BJ (cell line): Measurements from ENCODE around the gene PALM3. TPM values are rescaled to one million over a fixed set of nuclear protein-coding genes. Genes with fewer than 3 reads are reported as not detected.

Source experiments
- CTCF ChIA-PET: fragments of 350-600 bp; formaldehyde crosslinking; extraction: SDS; loops from one replicate; lab custom pipeline; 2021; ENCODE audit warnings: antibody characterized with exemption, inconsistent platforms; lab: Yijun Ruan, JAX
- POLR2A ChIA-PET: fragments of 300-600 bp; sonication (Branson Sonifier 250); formaldehyde crosslinking; extraction: SDS; loops from one replicate; lab custom pipeline; 2021; ENCODE audit warnings: antibody characterized with exemption; lab: Charles Lee
- DNase-seq: peaks from one replicate; pipeline ENCODE4 v3.0.0-alpha.2; 2011; ENCODE audit warnings: low read depth
- H3K27me3 ChIP-seq: 2 replicates; pipeline ENCODE4 v1.6.0; 2011; ENCODE audit warnings: low read length; ENCODE audit not compliant: control insufficient read depth, insufficient read depth
- H3K36me3 ChIP-seq: 2 replicates; pipeline ENCODE4 v1.5.1; 2011; ENCODE audit warnings: low read length; ENCODE audit not compliant: control insufficient read depth, insufficient read depth
- H3K4me3 ChIP-seq: 2 replicates; pipeline ENCODE4 v1.5.1; 2011; ENCODE audit warnings: low read depth, mild to moderate bottlenecking, control low read depth, low read length
- polyA plus RNA-seq: library from polyadenylated mRNA; depleted of rRNA; stranded (reverse); fragments of >200 nt; gene quantifications from 2 replicates; pipeline ENCODE4 v1.2.3, GENCODE V29; 2011
- TF ChIP-seq, protein P1 (sequence below): IDR thresholded peaks from 2 replicates; pipeline ENCODE4 v1.5.1; 2011; ENCODE audit warnings: low read depth, mild to moderate bottlenecking, control low read depth, inconsistent platforms, low read length, moderate library complexity; ENCODE audit not compliant: insufficient read depth

The PALM3 gene
- polyA plus RNA-seq, 1 experiment, result 0.17 TPM

GRCh38 chr19:14063105-14063504, 1.2 kb upstream of the PALM3 start:
- CTCF ChIA-PET, result interaction anchor here (1.3 to 8.7 kb wide), 2 partner anchors 9 to 32 kb away, joined by 4 to 115 read pairs; partner anchors contain the start of genes IL27RA and MISP3
- TF ChIP-seq, protein P1, sequence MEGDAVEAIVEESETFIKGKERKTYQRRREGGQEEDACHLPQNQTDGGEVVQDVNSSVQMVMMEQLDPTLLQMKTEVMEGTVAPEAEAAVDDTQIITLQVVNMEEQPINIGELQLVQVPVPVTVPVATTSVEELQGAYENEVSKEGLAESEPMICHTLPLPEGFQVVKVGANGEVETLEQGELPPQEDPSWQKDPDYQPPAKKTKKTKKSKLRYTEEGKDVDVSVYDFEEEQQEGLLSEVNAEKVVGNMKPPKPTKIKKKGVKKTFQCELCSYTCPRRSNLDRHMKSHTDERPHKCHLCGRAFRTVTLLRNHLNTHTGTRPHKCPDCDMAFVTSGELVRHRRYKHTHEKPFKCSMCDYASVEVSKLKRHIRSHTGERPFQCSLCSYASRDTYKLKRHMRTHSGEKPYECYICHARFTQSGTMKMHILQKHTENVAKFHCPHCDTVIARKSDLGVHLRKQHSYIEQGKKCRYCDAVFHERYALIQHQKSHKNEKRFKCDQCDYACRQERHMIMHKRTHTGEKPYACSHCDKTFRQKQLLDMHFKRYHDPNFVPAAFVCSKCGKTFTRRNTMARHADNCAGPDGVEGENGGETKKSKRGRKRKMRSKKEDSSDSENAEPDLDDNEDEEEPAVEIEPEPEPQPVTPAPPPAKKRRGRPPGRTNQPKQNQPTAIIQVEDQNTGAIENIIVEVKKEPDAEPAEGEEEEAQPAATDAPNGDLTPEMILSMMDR, result no peak
- no peak for DNase-seq
- Histone ChIP-seq H3K27me3 (peaks cover 8% of the 10 kb centered on the region; the same call in 1 of the 2 replicates), H3K4me3 (no peak overlapping the region), H3K36me3 (no peaks in the 10 kb centered on the region)
- POLR2A ChIA-PET, result no interaction called here

GRCh38 chr19:14062558-14062855, 631 bp upstream of the PALM3 start:
- POLR2A ChIA-PET, result no interaction called here
- DNase-seq, result no peak
- Histone ChIP-seq H3K27me3 (peaks cover 8% of the 10 kb centered on the region; the same call in 1 of the 2 replicates), H3K4me3 (no peak overlapping the region), H3K36me3 (no peaks in the 10 kb centered on the region)
- TF ChIP-seq, protein P1, result no peak
- CTCF ChIA-PET, result interaction anchor here (1.3 to 8.7 kb wide), 3 partner anchors 9 to 31 kb away, joined by 4 to 115 read pairs (median 5); partner anchors contain the start of genes IL27RA and MISP3

DNA sequence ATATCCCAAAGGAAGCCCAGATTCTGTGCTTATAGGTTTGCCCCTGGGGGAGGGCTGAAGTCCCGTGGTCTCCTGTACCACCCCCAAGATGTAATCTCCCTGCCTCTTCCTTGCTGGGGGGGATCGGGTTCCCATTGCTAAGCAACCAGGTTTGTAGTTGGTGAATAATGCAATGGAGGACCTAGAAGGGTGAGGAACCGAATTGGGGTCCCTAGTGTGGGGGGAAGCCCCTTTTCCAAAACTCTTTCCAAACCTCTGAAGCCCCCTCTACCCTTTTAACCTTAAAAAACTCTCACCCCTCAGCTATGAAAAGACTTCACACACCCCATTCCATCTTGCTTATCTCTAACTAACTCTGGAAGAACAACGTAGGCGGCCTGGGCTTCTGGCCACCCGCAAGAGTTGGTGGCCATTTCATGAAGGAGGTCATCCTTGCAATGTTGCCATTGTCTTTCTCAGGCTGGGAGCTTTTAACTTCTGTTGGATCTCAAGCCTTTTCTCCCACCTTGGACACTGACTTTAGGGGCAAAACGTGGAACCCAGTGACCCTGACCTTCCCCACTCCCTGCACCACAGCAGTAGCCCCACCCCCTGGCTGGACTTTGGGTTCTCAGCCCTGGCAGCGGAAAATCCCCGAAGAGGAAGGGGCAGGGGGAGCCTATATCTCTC, 661 bp downstream of the PALM3 start:
- Histone ChIP-seq H3K27me3 (peaks cover 8% of the 10 kb centered on the region; the same call in 1 of the 2 replicates), H3K4me3 (no peak overlapping the region), H3K36me3 (no peaks in the 10 kb centered on the region)
- ChIA-PET POLR2A (no interaction called here), CTCF (interaction anchor here (0.9 to 8.7 kb wide), 8 partner anchors 9 to 180 kb away, joined by 3 to 115 read pairs (median 6); partner anchors contain the start of genes ASF1B and MISP3)
- DNase-seq, result no peak
- TF ChIP-seq, protein P1, result no peak

DNA sequence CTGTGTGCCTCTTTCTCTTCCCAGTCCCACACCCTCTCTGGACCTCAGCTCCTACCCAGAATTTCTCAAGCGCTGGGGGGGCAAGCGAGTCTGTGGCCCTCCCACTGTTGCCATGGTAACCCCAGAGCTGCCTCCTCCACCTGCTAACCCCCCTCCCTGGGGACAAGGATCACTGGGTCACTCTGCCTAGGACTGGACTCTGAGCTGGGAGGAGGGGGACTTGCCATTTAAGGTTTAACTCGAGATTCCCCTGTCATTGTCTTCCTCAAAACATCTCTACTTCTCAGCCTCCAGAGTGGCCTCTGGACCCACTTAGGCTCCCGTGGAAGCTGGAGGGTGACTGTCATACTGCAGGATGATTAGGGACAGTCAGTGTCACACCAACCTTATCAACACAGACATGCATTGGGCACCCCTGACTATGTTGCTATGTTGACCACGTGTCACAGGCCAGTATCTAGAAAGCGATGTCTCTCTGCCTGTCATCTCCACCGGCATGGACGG, 2.2 kb downstream of the PALM3 start:
- no peaks in the 10 kb centered on the region for H3K36me3 ChIP-seq
- POLR2A ChIA-PET, result no interaction called here
- TF ChIP-seq, protein P1, result no peak
- CTCF ChIA-PET, result interaction anchor here (0.5 to 8.7 kb wide), 27 partner anchors 9 to 328 kb away, joined by 3 to 115 read pairs (median 4); partner anchors contain the start of genes ASF1B, IL27RA, MISP3 and RLN3
- H3K27me3 ChIP-seq, result peaks cover 8% of the 10 kb centered on the region; the same call in 1 of the 2 replicates
- DNase-seq, result no peak
- no peak overlapping the region for H3K4me3 ChIP-seq

GRCh38 chr19:14059093-14059480, 2.8 kb downstream of the PALM3 start:
- TF ChIP-seq, protein P1, result peak; percentile 90
- DNase-seq, result no peak
- ChIA-PET POLR2A (no interaction called here), CTCF (interaction anchor here (0.5 to 8.7 kb wide), 29 partner anchors 8 to 328 kb away, joined by 3 to 115 read pairs (median 4); partner anchors contain the start of genes ASF1B, IL27RA, MISP3 and RLN3)
- Histone ChIP-seq H3K4me3 (no peak overlapping the region), H3K27me3 (peaks cover 8% of the 10 kb centered on the region; the same call in 1 of the 2 replicates), H3K36me3 (no peaks in the 10 kb centered on the region)
